ENCODE data around the gene ATG4A. TPM values are rescaled to one million over a fixed set of nuclear protein-coding genes. Genes with fewer than 3 reads are reported as not detected.

Gene ATG4A
- 11.5 and 14.8 TPM in 2 replicates for total RNA-seq (ENCODE audit: low replicate concordance)
- long read RNA-seq, transcript ATG4A-204 (14 exons, 2,501 nt), result minor isoform, 8 of 168 reads
- long read RNA-seq, transcript ATG4A-203 (13 exons, 2,315 nt), result major isoform, 129 of 168 reads
- long read RNA-seq, partial matches to known transcripts, result 10 of 168 reads
- long read RNA-seq, other reads (novel, unspliced or antisense), result 18 of 168 reads

- peak; percentile 96 for DNase-seq (ENCODE audit: extremely low spot score, unreplicated experiment)
- Mint-ChIP-seq H3K4me3 (no peak within 1 kb of the TSS), H3K36me3 (peaks cover 4% of the 10 kb centered on the region), H3K27me3 (no peaks in the 10 kb centered on the region), H3K4me1 (ENCODE audit: unreplicated experiment) (peaks cover 7% of the 10 kb centered on the region), H3K27ac (no peak within 1 kb of the TSS), H3K9me3 (no peaks in the 10 kb centered on the region)
- peak; percentile 38 for TF ChIP-seq CTCF (conservative IDR thresholded peaks at IDR 0.05)
Measured at GRCh38 chrX:108091264-108091877, at the start of gene ATG4A, which contains the start of gene PSMD10. TSS of gene ATG4A (plus strand) at chrX:108091778. CDS start at chrX:108091827, 49 bp downstream. TSS of gene PSMD10 (minus strand) at chrX:108091542. CDS start at chrX:108091520, 22 bp downstream.

GRCh38 chrX:108044554-108045256 is 46.9 kb upstream of the ATG4A start, which contains the start of gene VSIG1:
TSS of gene VSIG1 (plus strand) at chrX:108045065. CDS start at chrX:108045131, 66 bp downstream.
- Mint-ChIP-seq H3K27me3 (no peaks in the 10 kb centered on the region), H3K4me1 (ENCODE audit: unreplicated experiment) (no peaks in the 10 kb centered on the region), H3K4me3 (peak within 1 kb of the TSS; percentile 54), H3K27ac (no peak within 1 kb of the TSS), H3K36me3 (no peaks in the 10 kb centered on the region), H3K9me3 (no peaks in the 10 kb centered on the region)
- TF ChIP-seq CTCF (conservative IDR thresholded peaks at IDR 0.05), result no peak
- no peak for DNase-seq (ENCODE audit: extremely low spot score, unreplicated experiment)

- H3K4me3 Mint-ChIP-seq, result no peak overlapping the region
- no peaks in the 10 kb centered on the region for H3K9me3 Mint-ChIP-seq
- no peak for DNase-seq (ENCODE audit: extremely low spot score, unreplicated experiment)
- no peak for TF ChIP-seq CTCF (conservative IDR thresholded peaks at IDR 0.05)
- H3K4me1 Mint-ChIP-seq (ENCODE audit: unreplicated experiment), result no peaks in the 10 kb centered on the region
- H3K27me3 Mint-ChIP-seq, result no peaks in the 10 kb centered on the region
- H3K27ac Mint-ChIP-seq, result no peak overlapping the region
- H3K36me3 Mint-ChIP-seq, result no peaks in the 10 kb centered on the region
Measured at GRCh38 chrX:108049649-108050048, 41.9 kb upstream of the ATG4A start.

DNA sequence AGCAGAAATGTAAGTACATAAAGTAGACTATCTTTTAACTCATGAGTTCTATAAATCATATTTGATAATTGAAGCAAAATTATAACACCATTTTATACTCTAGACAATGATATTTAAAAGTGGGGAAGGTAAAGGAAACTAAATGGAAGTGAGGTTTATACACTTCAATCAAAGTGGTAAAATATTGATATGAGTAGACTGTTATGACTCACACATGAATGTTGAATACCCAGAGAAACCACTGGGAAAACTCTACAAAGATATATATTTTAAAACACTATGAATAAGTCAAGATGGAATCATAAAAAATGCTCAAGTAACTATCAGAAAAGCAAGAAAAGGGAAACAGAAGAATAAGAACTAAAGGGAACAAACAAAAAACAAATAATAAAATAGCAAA is 38.4 kb upstream of the ATG4A start:
- Mint-ChIP-seq H3K4me1 (ENCODE audit: unreplicated experiment) (no peaks in the 10 kb centered on the region), H3K9me3 (no peaks in the 10 kb centered on the region), H3K27ac (no peak overlapping the region), H3K27me3 (peaks cover 4% of the 10 kb centered on the region), H3K36me3 (no peaks in the 10 kb centered on the region), H3K4me3 (no peak overlapping the region)
- no peak for DNase-seq (ENCODE audit: extremely low spot score, unreplicated experiment)
- TF ChIP-seq CTCF (conservative IDR thresholded peaks at IDR 0.05), result no peak

DNA sequence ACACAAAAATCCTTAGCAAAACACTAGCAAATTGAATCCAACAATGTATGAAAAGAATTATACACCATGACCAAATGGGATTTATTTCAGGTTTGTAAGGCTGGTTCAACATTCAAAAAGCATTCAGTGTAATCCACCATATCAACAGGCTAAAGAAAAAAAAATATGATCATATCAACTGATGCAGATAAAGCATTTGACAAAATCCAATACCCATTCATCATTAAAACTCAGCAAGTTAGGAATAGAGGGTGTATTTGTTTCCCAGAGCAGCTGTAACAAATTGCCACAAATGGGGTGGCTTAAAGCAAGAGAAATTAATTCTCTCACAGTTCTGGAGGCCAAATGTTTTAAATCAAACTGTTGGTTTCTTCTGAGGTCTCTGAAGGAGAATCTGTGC is 36.0 kb upstream of the ATG4A start:
- Mint-ChIP-seq H3K4me3 (no peak overlapping the region), H3K9me3 (no peaks in the 10 kb centered on the region), H3K36me3 (no peaks in the 10 kb centered on the region), H3K27me3 (peaks cover 4% of the 10 kb centered on the region), H3K27ac (no peak overlapping the region), H3K4me1 (ENCODE audit: unreplicated experiment) (no peaks in the 10 kb centered on the region)
- TF ChIP-seq CTCF (conservative IDR thresholded peaks at IDR 0.05), result no peak
- no peak for DNase-seq (ENCODE audit: extremely low spot score, unreplicated experiment)
